ENCODE measurements around the gene TMTC2.

The TMTC2 gene

DNA sequence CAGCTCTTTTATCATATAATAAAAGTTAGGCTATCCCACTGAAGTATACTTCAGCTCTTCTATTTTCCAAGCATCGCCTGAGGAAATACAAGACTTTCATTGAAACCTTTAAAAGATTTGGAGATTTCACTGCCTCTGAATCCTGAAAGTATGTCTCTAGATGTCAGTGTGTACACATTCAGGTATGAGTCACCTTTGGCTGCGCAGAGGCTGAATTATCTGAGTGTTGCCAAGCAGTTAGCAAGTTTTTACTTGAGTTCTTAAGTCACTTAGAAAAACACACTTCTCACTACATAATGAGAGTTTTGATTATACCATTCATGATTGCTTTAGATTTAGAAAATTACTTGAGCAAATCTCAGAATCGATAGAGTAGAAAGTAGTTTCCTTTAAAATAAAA, 210.3 kb downstream of the TMTC2 start:
- no peak for DNase-seq

- no peak for DNase-seq
Observed at GRCh38 chr12:82898441-82898840, 211.7 kb downstream of the TMTC2 start.

DNA sequence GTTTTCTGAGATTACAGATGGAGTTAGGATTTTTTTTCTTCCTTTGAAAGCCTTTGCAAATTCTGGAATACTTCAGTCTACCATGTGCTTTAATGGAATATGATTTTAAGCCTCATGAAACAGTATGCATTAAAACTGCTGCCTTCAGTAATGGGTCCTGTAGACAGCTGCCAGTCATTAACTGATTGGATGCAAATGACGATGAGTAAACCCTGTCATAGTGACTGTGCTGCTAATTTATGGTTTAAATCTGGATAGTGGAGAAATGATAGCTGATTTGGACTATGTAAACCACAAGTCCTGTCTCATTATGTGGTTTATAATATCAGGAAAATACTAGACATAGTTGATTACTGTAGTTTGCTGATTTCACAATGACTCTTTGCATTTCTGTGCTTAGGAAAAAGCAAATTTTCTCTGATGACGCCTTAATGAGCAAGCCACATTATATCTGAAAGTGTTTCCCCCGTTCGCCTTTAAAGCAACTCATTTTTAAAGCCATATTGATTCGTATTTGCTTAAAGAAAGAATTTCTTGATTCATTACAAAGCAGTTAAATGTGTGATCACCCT, 217.6 kb downstream of the TMTC2 start:
- no peak for DNase-seq

GRCh38 chr12:82910246-82910893, 223.7 kb downstream of the TMTC2 start:
- DNase-seq: no peak

DNA sequence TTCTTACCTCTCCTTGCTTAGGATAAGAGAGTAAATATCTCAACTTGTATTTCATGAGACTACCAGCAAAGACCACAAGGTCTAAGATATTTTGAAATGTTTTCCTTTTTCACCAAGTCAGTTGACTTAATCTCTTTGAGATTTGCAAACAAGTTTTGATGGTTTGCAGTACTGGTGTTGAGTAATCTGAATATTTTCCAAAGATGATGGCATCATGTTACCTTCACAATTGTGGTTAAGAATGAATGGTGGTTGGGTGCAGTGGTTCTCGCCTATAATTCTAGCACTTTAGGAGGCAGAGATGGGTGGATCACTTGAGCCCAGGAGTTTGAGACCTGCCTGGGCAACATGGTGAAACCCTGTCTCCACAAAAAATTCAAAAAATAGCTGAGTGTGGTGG, 225.7 kb downstream of the TMTC2 start:
- DNase-seq: no peak

DNA sequence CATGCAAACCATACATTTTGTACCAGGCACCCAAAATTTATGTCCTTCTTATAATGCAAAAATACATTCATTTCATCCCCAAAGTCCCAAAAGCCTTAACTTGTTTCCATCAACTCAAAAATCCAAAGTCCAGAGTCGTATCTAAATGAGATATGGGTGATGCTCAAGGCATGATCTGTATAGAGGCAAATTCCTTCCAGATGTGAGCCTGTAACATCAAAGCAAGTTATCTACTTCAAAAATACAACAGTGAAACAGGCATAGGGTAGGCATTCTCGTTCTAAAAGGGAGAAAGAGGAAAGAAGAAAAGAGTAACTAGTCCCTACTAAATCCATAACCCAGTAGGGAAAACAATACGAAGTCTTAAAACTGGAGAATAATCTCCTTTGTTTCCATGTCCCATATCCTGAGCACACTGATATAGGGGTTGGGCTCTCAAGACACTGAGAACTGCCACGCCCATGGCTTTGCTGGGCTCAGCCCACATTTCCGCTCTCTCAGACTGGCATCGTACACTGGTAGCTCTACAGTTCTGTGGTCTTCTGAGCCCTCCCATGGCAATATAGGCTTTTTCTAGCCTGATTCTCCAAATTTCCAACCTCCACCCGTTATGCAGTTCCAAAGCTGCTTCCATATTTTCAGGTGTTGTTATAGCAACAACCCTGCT, 232.8 kb downstream of the TMTC2 start:
- DNase-seq: no peak

- DNase-seq: no peak
Observed at GRCh38 chr12:82923935-82924334, 237.2 kb downstream of the TMTC2 start.

DNA sequence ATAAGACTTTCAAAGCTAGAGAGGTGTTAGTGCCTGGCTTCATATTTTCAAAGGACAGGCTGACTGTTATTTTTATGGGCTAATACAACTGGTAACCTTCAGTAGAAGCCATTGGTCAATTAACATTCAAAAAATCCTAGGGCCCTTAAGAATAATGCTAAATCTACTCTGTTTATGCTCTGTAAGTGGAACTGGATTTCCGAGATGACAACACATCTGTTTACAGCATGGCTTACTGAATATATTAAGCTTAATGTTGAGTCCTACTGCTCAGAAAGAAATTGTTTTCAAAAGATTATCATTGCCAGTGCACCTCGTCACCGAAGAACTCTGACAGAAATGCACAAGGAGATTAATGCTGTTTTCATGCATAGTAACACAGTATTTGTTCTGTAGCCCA, 239.9 kb downstream of the TMTC2 start:
- DNase-seq: no peak

GRCh38 chr12:82930301-82930700, 243.6 kb downstream of the TMTC2 start:
- DNase-seq: no peak

- no peak for DNase-seq
Observed at GRCh38 chr12:82931349-82932116, 244.8 kb downstream of the TMTC2 start.

DNA sequence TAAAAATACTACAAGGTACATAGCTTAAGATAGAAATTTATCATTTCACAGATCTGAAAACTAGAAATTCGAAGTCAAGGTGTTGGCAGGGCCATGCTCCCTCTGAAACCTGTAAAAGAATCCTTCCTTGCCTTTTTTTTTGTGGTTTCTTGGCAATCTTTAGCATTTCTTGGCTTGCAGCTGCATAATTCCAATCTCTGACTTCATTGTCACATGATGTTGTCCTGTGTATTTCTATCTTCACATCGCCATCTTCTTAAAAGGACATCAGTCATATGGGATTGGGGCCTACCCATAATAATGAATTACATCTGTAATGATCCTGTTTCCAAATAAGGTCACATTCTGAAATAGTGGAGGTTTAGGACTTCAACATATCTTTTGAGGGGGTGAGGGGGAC, 250.4 kb downstream of the TMTC2 start:
- DNase-seq: no peak

DNA sequence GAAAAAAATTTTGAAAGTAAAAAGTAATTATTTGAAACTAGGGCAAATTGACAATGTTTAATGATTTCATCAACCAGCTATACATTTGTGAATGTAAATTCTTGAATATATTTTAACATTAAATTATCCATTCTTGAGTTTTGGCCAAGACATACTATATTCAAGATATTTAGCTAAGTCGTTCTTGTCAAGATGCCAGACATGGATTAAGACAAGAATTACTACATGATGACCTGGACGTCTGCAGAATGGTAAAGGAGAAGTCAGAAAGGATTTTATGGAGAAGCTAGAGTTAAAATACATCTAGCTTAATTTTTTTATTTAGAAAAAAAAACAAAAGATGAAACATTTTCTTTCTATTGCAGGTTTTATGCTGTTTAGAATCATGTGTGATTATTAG, 255.8 kb downstream of the TMTC2 start:
- no peak for DNase-seq

- DNase-seq: no peak
Observed at GRCh38 chr12:82942991-82943401, 256.3 kb downstream of the TMTC2 start.

- no peak for DNase-seq
Observed at GRCh38 chr12:82948491-82948890, 261.8 kb downstream of the TMTC2 start.

- no peak for DNase-seq
Observed at GRCh38 chr12:82950356-82950755, 263.6 kb downstream of the TMTC2 start.

DNA sequence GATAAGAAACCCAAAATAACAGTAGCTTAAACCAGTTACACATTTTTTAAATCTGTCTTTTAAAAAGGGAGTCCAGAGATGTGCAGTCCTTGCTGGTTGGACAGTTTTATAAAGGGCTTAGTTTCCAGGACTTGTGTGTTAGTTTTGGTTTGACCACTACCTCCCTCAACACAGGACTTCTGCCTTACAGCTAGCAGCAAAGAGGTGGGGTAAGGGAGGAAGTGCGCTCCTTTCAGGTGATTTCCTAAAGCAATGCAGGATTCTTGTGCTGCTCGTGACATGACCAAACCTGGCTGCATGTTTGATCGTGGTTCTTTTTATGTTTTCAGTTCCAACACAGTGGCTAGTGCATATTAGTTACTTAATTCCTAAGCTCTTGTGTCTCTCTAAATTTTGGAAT, 266.2 kb downstream of the TMTC2 start:
- DNase-seq: no peak

DNA sequence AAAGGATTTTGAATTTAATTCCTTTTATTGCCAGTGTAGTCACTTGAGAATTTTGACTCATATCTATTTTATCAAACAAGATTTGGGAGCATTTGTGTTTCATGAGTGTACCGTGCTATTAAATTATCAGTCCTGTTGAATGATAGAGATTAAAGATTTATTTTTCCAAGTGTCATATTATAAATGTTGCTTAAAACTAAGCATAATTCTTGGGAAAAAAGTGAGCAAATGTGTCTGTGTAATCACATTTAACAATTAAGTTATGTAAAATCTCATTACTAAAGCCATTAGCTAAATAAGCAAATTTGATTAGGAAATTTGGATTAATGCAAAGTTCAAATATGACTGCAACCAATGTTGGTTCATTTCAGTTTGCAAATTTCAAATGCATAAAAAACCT, 266.7 kb downstream of the TMTC2 start:
- DNase-seq: no peak

GRCh38 chr12:82954064-82954463, 267.4 kb downstream of the TMTC2 start:
- no peak for DNase-seq

DNA sequence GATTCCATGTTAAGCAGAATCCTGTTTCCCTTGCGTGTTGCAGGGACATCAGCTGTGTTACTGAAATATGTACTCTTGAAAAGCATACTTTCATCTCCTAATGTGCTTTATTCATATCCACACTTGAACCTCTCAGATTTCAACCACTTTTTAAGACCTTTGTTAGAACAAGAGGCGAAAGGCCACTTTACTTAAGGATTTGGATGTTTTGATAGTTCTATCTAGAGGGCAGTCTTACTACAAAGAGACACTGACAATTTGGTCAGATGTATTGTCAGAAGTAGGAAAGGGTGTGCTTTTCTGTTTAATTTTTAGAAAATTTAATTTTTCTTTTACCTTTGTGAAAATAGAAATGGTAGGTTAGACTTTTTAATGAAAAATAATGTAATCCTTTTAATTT, 267.9 kb downstream of the TMTC2 start:
- no peak for DNase-seq

- DNase-seq: no peak
Observed at GRCh38 chr12:82955043-82955442, 268.3 kb downstream of the TMTC2 start.

DNA sequence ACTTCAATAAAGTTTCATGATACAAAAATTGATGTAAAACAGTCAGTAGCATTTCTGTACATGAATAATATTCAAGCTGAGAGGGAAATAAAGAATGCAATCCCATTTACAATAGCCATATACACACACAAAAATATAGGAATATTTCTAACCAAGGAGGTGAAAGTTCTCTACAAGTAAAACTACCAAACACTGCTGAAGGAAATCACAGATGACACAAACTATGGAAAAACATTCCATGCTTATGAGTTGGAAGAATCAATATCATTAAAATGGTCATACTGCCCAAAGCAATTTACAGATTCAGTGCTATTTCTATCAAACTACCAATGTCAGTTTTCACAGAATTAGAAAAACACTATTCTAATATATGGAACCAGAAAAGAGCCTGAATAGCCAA, 272.3 kb downstream of the TMTC2 start:
- no peak for DNase-seq

DNA sequence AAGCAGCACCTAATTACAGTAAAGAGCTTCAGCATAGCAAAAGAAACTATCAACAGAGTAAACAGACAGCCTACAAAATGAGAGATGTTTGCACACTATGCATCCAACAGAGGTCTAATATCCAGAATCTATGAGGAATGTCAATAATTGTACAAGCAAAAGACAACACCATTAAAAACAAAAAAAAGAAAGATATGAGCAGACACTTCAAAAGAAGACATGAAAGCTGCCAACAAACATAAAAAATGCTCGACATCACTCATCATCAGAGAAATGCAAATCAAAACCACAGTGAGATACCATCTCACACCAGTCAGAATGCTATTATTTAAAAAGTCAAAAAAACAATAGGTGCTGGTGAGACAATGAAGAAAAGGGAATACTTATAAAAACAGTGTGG, 273.1 kb downstream of the TMTC2 start:
- no peak for DNase-seq

GRCh38 chr12:82961835-82962234, 275.1 kb downstream of the TMTC2 start:
- DNase-seq: no peak

GRCh38 chr12:82963956-82964355, 277.2 kb downstream of the TMTC2 start:
- no peak for DNase-seq

Measured in NCI-H2081 treated with DMSO at 0.1 percent for 48 hours (cell line).